SU-DHL-6 (cell line): ENCODE data around the gene WWOX.

Experiments
- EZH2phosphoT487 ChIP-seq: fragments of 200-600 bp; sonication (generic), shearing (Covaris generic); conservative IDR thresholded peaks from 2 replicates; pipeline ENCODE4 v1.6.1; 2018; ENCODE audit warnings: mild to moderate bottlenecking, antibody characterized with exemption, low read length, moderate library complexity, mixed read lengths
- TF ChIP-seq, protein P1 (sequence below): fragments of 200-600 bp; sonication (generic); IDR thresholded peaks from one replicate; pipeline ENCODE4 v1.5.1; 2017; ENCODE audit warnings: antibody characterized with exemption, mild to moderate bottlenecking, low read length, moderate library complexity; ENCODE audit not compliant: insufficient read depth, poor library complexity, severe bottlenecking

DNA sequence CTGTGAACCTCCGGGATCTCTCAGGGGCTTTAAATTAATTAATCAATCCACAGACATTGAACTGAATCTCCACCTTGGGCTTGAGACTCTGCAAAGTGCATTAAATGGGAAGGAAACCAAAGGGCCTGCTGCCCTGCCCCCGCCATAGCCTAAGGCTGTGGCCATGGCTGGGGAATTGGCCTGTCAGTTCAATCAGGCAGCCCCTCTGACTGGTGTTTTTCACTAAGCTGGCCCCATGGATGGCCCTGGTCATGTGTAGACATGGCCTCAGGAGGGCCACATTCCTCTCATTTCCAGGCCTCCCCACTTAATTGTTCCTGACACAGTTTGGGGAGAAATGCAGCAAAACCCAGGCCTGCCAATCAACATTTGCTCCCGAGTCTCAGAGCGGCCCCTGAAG is 499.8 kb downstream of the WWOX start:
- TF ChIP-seq, protein P1, sequence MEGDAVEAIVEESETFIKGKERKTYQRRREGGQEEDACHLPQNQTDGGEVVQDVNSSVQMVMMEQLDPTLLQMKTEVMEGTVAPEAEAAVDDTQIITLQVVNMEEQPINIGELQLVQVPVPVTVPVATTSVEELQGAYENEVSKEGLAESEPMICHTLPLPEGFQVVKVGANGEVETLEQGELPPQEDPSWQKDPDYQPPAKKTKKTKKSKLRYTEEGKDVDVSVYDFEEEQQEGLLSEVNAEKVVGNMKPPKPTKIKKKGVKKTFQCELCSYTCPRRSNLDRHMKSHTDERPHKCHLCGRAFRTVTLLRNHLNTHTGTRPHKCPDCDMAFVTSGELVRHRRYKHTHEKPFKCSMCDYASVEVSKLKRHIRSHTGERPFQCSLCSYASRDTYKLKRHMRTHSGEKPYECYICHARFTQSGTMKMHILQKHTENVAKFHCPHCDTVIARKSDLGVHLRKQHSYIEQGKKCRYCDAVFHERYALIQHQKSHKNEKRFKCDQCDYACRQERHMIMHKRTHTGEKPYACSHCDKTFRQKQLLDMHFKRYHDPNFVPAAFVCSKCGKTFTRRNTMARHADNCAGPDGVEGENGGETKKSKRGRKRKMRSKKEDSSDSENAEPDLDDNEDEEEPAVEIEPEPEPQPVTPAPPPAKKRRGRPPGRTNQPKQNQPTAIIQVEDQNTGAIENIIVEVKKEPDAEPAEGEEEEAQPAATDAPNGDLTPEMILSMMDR = no peak
- no peak for TF ChIP-seq EZH2phosphoT487
